Ovary (tissue), 3 donors: Measurements from ENCODE around the gene TM7SF3.

Experiments
- EP300 ChIP-seq: sonication (generic); formaldehyde crosslinking; IDR thresholded peaks from one replicate; pipeline ENCODE4 v1.6.1; 2017; ENCODE audit warnings: antibody characterized with exemption
- POLR2A ChIP-seq: fragments of 450-650 bp; IDR thresholded peaks from one replicate; pipeline ENCODE4 v1.6.1; 2017; ENCODE audit warnings: antibody characterized with exemption, mild to moderate bottlenecking, moderate library complexity
- TF ChIP-seq, protein P1 (sequence below), 3 donors: fragments of 450-650 bp in 2 of 3; fragments of 200-600 bp in 1 of 3; IDR thresholded peaks; one replicate each; pipeline versions ENCODE4 v1.5.1 to v1.8.0; 2016 to 2022; ENCODE audit warnings: antibody characterized with exemption in 3 of 3, mild to moderate bottlenecking in 1 of 3
- donor health status: DM: no; HTN: no; CAD: no.

DNA sequence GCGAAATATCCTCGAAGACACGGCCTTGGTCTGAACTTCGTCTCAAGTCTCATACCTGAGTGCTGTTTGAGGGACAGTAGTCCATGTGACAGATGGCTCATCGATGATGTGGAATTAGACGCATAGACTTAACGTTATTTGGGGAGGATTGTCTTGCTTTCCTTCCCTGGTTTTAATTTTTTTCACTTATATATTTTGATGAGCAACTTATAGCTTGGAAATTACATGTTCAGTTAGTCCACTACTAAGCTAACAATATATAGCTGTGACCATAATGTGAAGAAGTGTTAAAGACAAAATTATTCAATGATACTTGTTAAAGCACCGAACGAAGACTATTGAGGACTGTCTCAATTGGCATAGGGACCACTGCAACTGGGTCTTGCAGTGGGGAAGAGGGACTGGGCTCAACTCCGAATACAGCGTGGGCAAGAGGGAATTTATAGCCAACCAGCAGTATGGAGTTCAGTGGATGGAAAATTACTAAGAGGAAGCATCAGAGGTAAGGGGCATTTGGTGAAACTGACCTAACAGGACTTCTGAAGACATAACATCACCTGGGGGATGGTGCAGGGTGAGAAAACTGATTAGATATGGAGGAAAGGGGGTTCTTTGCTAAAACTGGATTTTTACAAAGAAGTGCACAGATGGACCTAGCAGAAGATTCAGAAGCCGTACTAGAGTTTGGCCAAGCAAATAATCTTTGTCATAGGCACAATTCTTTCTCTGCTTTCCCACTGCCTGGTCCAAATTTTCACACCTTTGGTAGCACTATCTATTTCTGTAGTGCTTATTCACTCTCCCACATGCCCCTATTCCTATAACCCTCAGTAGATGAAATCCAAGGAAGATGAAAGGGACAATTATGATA is 910 bp upstream of the TM7SF3 start:
- TF ChIP-seq, protein P1, sequence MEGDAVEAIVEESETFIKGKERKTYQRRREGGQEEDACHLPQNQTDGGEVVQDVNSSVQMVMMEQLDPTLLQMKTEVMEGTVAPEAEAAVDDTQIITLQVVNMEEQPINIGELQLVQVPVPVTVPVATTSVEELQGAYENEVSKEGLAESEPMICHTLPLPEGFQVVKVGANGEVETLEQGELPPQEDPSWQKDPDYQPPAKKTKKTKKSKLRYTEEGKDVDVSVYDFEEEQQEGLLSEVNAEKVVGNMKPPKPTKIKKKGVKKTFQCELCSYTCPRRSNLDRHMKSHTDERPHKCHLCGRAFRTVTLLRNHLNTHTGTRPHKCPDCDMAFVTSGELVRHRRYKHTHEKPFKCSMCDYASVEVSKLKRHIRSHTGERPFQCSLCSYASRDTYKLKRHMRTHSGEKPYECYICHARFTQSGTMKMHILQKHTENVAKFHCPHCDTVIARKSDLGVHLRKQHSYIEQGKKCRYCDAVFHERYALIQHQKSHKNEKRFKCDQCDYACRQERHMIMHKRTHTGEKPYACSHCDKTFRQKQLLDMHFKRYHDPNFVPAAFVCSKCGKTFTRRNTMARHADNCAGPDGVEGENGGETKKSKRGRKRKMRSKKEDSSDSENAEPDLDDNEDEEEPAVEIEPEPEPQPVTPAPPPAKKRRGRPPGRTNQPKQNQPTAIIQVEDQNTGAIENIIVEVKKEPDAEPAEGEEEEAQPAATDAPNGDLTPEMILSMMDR (IDR thresholded peaks at IDR 0.05), result no peak
- TF ChIP-seq POLR2A (no peak), EP300 (no peak)
